ENCODE data around the gene STK11IP. TPM values are rescaled to one million over a fixed set of nuclear protein-coding genes. Genes with fewer than 3 reads are reported as not detected.
A peak's percentile ranks its signal among the peaks of the same experiment; 100 is the strongest.

STK11IP gene
- total RNA-seq (2021), result 35.6 and 43.9 TPM in 2 replicates
- percentile 55 among the genes with signal in this experiment for Bru-seq, nascent RNA
- BruChase-seq, experiment 1, labeled RNA remaining after a 2-hour chase, result percentile 58 among the genes with signal in this experiment
- BruChase-seq, experiment 2, labeled RNA remaining after a 6-hour chase, result percentile 67 among the genes with signal in this experiment
- long read RNA-seq, transcript STK11IP-204 (25 exons, 3,615 nt), result major isoform, 10 of 48 reads
- long read RNA-seq, partial matches to known transcripts, result 23 of 48 reads
- long read RNA-seq, other reads (novel, unspliced or antisense), result 14 of 48 reads

GRCh38 chr2:219597552-219598307 is at the start of gene STK11IP:
STK11IP (plus strand) TSS chr2:219597857; CDS start chr2:219598120, 263 bp downstream.
- no TSS peak for BruUV-seq (replicated peaks)
- intact Hi-C loops (cut with micrococcal nuclease; ENCODE audit: unreplicated experiment), result loop anchor here (1.0 kb wide), 1 partner anchor 54 kb away; the partner anchor contains the start of gene CHPF
- H3K4me1 ChIP-seq (ENCODE audit: insufficient read depth, low read length, poor library complexity, severe bottlenecking), result peaks cover 23% of the 10 kb centered on the region
- no peaks in the 10 kb centered on the region for H3K27me3 ChIP-seq (replicated peaks; ENCODE audit: insufficient read depth, low read depth, low read length, poor library complexity)
- no peaks in the 10 kb centered on the region for H3K9me3 ChIP-seq (ENCODE audit: low read depth, low read length, poor library complexity, severe bottlenecking)
- peak; percentile 98 for DNase-seq (ENCODE audit: low spot score)
- ChIA-PET POLR2A (ENCODE audit: low non-redundant PET) (no interaction called here), CTCF (interaction anchor here (0.7 kb wide), 1 partner anchor 145 kb away, joined by 4 read pairs; no protein-coding TSS in a partner anchor)
- H3K36me3 ChIP-seq (ENCODE audit: insufficient read depth, low read length, poor library complexity, severe bottlenecking), result peaks cover 6% of the 10 kb centered on the region
- peak within 1 kb of the TSS; percentile 92 for H3K27ac ChIP-seq (ENCODE audit: low read depth, low read length, poor library complexity, severe bottlenecking)
- TF ChIP-seq CTCF (conservative IDR thresholded peaks at IDR 0.05; ENCODE audit: low read depth, low read length), result no peak
- no peak for TF ChIP-seq EZH2 (IDR thresholded peaks at IDR 0.05; ENCODE audit: borderline replicate concordance, low read depth, low read length, poor library complexity, severe bottlenecking)
- H3K4me3 ChIP-seq (ENCODE audit: low read depth, low read length, poor library complexity, severe bottlenecking), result peak within 1 kb of the TSS; percentile 72

GRCh38 chr2:219548990-219549389 is 48.7 kb upstream of the STK11IP start:
- Histone ChIP-seq H3K4me3 (ENCODE audit: low read depth, low read length, poor library complexity, severe bottlenecking) (no peak overlapping the region), H3K27ac (ENCODE audit: low read depth, low read length, poor library complexity, severe bottlenecking) (no peak overlapping the region), H3K36me3 (ENCODE audit: insufficient read depth, low read length, poor library complexity, severe bottlenecking) (no peaks in the 10 kb centered on the region), H3K27me3 (replicated peaks; ENCODE audit: insufficient read depth, low read depth, low read length, poor library complexity) (no peaks in the 10 kb centered on the region), H3K4me1 (ENCODE audit: insufficient read depth, low read length, poor library complexity, severe bottlenecking) (peaks cover 5% of the 10 kb centered on the region), H3K9me3 (ENCODE audit: low read depth, low read length, poor library complexity, severe bottlenecking) (no peaks in the 10 kb centered on the region)
- BruUV-seq (replicated peaks), result no TSS peak
- no peak for DNase-seq (ENCODE audit: low spot score)
- intact Hi-C loops (cut with micrococcal nuclease; ENCODE audit: unreplicated experiment), result no loop called here
- no peak for TF ChIP-seq CTCF (conservative IDR thresholded peaks at IDR 0.05; ENCODE audit: low read depth, low read length)
- TF ChIP-seq EZH2 (IDR thresholded peaks at IDR 0.05; ENCODE audit: borderline replicate concordance, low read depth, low read length, poor library complexity, severe bottlenecking), result no peak
- CTCF ChIA-PET, result no interaction called here
- POLR2A ChIA-PET (ENCODE audit: low non-redundant PET), result no interaction called here

- Histone ChIP-seq H3K9me3 (ENCODE audit: low read depth, low read length, poor library complexity, severe bottlenecking) (no peaks in the 10 kb centered on the region), H3K4me3 (ENCODE audit: low read depth, low read length, poor library complexity, severe bottlenecking) (no peak overlapping the region), H3K27ac (ENCODE audit: low read depth, low read length, poor library complexity, severe bottlenecking) (no peak overlapping the region), H3K4me1 (ENCODE audit: insufficient read depth, low read length, poor library complexity, severe bottlenecking) (peaks cover 2% of the 10 kb centered on the region), H3K27me3 (replicated peaks; ENCODE audit: insufficient read depth, low read depth, low read length, poor library complexity) (no peaks in the 10 kb centered on the region), H3K36me3 (ENCODE audit: insufficient read depth, low read length, poor library complexity, severe bottlenecking) (no peaks in the 10 kb centered on the region)
- BruUV-seq (replicated peaks), result no TSS peak
- ChIA-PET POLR2A (ENCODE audit: low non-redundant PET) (no interaction called here), CTCF (no interaction called here)
- DNase-seq (ENCODE audit: low spot score), result no peak
- intact Hi-C loops (cut with micrococcal nuclease; ENCODE audit: unreplicated experiment), result no loop called here
- TF ChIP-seq EZH2 (IDR thresholded peaks at IDR 0.05; ENCODE audit: borderline replicate concordance, low read depth, low read length, poor library complexity, severe bottlenecking) (no peak), CTCF (conservative IDR thresholded peaks at IDR 0.05; ENCODE audit: low read depth, low read length) (no peak)
These were observed 48.0 kb upstream of the STK11IP start for GRCh38 chr2:219549619-219550018.
